ENCODE results near the gene ANXA11.

The ANXA11 gene

GRCh38 chr10:80187465-80188409 is 17.6 kb downstream of the ANXA11 start:
- no peak for DNase-seq

DNA sequence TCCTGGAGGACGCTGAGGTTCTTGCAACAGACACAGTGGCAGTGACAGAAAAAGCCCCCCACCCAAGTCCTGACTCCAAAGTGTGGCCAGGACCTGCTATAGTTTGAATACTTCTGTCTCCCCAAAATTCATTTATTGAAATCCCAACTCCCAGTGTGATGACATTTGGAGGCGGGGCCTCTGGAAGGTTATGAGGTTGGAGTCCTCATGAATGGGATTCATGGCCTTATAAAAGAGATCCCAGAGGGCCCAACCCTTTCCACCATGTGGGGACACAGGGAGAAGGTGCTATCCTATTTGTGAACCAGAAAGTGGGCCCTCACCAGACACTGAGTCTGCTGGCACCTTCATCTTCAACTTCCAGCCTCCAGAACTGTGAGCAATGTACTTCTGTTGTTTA is 18.3 kb downstream of the ANXA11 start:
- DNase-seq, result no peak

DNA sequence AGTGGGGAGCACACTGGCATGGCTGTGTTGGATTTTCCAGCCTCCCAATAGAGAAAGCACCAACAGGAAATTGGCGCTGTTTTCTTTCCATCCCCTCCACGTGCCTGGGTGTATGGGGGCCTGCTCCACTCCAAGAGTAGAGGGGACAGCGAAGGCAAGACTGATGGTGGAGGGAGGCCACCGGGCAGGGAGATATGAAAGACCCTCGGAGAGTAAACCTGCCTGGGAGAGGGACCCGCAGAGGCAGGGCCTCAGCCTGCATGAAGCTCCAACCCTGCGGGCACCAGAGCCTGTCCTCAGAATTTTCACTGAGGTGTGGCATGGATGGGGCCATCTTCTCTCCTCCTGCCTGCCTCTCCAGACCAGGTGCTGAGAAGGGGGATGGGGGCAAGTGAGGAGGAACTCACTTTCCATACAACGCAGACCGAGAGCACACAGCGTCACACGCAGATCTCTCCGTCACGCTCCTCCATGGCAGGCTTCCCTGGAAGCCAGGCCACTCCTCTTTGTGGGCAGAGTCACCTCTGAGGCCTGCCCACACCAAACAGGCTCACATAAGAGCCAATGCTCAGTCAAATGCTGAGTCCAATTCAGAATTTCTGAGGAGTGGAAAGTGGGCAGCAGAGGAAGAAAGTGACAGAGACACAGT is 18.8 kb downstream of the ANXA11 start:
- DNase-seq, result no peak

- DNase-seq, result no peak
Measured at GRCh38 chr10:80185578-80186299, 19.6 kb downstream of the ANXA11 start.

- no peak for DNase-seq
Measured at GRCh38 chr10:80184291-80184690, 21.0 kb downstream of the ANXA11 start.

- DNase-seq, result no peak
Measured at GRCh38 chr10:80183436-80183835, 21.9 kb downstream of the ANXA11 start.

- DNase-seq, result no peak
Measured at GRCh38 chr10:80182986-80183385, 22.4 kb downstream of the ANXA11 start.

DNA sequence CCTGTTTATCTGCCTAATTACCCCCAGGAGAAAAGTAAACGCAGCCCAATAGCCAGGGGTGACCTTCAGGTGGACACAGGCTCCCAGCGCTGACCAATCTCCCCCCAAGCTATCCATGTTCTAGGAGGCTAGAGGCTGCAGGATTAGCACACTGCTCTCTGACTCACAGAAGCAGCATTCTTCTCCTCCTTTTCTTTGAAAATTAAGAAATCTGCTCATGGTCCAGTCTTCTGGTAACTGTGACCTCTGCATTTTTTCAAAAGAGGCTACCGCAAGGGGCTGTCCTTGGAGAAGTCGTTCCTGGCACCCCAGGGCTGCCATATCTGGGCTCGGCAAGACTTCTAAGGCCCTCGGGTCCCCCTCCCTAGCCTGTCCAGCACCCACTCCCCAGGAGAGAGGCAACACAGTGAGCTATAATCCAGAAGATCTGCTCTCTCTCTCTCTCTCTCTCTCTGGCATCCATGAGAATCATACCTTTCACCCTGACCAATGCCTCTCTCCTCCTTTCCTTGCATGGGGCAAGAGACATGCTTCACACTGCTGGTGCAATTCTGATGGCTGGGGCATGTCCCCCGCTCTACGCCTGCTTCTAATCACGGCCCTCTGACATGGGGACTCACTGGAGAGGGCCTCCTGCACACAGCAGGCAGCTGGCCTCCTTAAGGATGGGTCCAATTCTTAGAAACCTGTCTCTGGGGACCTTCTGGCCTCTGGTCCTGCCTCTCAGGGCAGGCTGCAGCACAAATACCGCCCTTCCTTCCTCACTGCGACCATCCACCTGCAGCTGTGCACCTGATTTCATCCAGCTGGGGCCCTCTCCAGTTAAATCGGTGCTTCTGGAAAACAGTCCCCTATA is 27.3 kb downstream of the ANXA11 start:
- DNase-seq, result no peak

- DNase-seq, result no peak
Measured at GRCh38 chr10:80176526-80176925, 28.8 kb downstream of the ANXA11 start.

DNA sequence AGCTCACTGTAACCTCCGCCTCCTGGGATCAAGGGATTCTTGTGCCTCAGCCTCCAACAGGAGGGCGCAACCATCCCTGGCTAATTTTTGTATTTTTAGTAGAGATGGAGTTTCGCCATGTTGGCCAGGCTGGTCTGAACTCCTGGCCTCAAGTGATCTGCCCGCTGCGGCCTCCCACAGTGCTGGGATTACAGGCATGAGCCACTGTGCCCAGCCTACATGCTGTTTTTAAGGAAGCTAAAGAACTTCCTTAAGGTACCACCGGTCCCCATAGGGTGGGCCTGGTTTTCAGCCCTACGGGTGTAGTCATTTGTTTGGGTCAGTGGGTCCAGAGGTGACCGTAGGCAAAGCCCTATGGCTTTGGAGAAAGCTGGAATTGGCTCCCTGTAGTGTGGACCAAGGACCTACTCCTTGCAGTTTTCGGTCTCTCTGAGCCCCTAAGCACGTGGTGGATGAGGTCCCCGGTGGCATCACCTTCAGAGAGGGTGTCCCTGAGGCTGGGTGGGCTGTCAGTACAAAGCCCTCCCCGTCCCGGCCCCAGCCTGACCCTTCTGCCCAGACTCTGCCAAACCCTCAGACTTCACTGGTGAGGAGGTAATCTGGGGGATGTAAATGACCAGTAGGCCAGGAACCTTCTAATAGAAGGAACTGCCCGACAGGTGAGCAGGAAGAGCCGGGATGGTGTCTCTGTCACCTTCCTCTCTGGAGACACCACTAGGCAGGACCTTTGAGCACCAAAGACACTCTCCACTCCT is 30.5 kb downstream of the ANXA11 start:
- DNase-seq, result no peak

DNA sequence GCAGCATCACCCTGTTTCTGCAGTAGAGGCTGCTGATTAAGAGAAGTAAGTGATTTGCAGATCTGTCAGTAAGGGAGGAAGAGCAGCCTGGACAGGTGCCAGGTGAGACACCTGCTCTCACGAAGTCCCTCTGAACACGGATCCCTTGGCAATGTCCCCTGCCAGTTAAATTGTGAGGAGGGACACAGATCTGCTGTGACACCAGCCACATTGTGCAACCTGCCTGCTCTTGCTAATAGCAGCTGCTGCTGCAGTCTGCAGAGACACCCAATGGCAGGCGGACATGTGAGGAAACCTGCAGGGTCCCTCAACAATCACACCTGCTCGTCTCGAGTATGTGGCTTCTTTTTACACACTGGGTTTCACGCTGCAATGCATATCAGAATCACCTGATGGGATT is 31.9 kb downstream of the ANXA11 start:
- no peak for DNase-seq

DNA sequence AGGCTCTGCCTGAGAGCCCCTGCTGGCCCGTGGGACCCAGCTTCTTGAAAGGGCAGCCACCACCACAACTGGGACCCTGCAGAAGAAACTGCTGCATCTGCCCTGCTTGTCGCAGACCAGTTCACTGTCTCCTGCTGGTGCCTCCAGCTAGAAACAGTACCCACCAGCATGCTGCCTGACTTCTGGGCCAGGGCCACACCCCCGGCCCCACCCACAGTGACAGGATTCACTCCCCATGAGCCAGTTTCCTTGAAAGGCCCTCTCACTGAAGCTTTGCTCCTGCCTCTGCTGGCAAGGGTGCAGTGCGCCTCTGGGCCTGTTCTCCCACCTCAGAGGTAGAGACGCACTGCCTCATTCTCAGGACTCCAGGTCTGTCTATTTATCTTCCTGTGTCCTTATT is 32.4 kb downstream of the ANXA11 start:
- no peak for DNase-seq

GRCh38 chr10:80171248-80171660 is 34.1 kb downstream of the ANXA11 start:
- DNase-seq, result no peak

- DNase-seq, result no peak
Measured at GRCh38 chr10:80170641-80171040, 34.7 kb downstream of the ANXA11 start.

- DNase-seq, result no peak
Measured at GRCh38 chr10:80170026-80170425, 35.3 kb downstream of the ANXA11 start.

DNA sequence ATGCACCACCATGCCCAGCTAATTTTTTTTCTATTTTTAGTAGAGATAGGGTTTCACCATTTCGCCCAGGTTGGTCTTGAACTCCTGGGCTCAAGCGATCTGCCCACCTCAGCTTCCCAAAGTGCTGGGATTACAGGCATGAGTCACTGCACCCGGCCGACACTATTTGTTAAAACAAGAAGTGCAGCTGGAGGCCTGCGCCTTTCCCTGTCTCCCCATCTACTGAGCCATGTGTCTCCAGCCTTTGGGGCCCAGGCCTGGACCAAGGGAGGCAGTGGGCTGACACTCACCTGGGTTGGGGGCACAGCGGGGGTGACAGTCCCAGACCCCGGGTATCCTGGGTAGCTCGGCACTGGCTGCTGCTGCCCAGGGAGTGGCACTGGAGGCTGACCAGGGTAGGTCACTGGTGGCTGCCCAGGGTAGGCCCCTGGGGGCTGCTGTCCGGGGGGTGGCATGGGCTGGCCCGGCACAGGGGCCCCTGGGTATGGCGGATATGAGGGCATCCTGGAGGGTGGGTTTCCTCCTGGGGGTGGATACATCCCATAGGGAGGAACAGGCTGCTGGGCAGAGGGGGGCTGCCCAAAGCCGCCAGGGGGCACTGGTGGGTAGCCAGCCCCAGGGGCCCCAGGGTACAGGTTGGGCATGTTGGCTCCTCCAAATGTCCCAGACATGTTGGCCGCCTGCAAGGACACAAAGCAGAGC is 36.5 kb downstream of the ANXA11 start:
- DNase-seq, result no peak

GRCh38 chr10:80168162-80168511 is 37.2 kb downstream of the ANXA11 start:
- no peak for DNase-seq

- no peak for DNase-seq
Measured at GRCh38 chr10:80167471-80168161, 37.7 kb downstream of the ANXA11 start.

DNA sequence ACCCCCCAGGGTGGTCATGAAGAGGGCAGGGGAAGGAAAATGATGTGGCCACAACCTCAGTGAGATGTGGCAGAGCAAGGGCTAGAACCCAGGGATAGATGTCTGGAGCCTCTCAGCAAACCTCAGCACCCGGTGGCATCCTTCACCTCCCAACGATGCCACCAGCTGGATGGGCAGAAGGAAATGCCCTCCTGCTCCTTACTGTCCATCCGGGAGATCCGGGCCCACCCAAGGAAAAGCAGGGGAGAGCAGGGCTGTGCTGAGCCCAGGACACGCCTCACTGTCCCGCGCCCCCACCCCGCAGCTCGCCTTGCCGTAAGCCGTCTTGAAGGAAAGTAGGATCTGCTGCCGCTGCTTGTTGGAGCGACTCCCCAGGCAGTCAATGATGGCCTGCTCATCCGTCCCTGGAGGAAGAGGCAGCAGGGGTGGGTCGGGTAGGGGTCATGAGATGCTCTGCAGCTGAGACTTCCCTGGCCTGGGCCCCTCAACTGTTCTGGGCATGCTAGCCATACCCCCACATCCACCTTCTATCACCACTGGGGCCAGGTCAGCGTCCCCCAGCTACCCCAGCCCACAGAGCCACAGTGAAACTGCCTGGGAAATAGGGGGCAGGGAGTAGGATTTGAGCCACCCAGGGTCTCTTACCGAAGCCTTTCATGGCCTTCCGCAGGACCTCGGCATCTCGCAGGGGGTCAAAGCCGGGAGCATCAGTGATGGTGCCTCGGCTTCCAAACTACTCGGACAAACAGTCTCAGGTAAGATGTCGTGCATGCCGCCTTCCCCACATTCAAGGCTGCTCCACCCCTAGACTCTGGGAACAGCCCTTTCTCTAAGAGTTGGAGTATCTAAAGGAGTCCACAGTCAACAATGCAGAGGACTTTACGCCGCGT is 38.5 kb downstream of the ANXA11 start:
- DNase-seq, result no peak

DNA sequence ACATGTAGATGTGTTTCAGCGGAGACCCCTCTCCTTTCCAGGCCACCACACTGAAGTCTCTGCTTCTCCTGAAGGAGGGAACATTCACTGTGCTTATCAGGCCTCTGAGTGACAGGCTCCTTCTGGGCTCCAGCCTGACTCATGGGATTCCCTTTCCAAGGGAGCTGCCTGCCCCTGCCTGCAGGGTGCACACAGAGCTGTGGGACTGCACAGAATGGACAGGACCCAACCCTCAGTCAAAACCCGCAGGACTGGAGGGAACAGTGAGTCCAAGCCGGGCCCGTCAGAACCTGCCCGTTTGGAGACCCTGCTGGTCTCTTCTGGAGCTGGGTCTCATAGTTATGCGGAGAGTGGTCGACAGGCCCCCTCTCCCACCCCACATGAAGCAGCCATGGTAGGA is 40.2 kb downstream of the ANXA11 start:
- DNase-seq, result no peak
